Adrenal gland (tissue), 12 donors: ENCODE results near the gene TEDDM1. TPM values are rescaled to one million over a fixed set of nuclear protein-coding genes. Genes with fewer than 3 reads are reported as not detected.

Experiments
- DNase-seq, 7 donors: peaks; one replicate each; pipeline ENCODE4 v3.0.0-alpha.2; 2019 to 2020
- H3K27ac ChIP-seq, 5 donors: fragments of 200-600 bp; sonication (generic) in 4 of 5; 1 replicate in 3 of 5; 2 replicates in 2 of 5; pipeline versions ENCODE4 v1.5.1 to v1.8.0; 2016 to 2020; ENCODE audit warnings: mild to moderate bottlenecking in 1 of 5
- H3K27me3 ChIP-seq: fragments of 200-600 bp; 2 replicates; pipeline ENCODE4 v1.8.0; 2021
- H3K36me3 ChIP-seq, 2 donors: fragments of 200-600 bp; replicated peaks in 1 of 2; 1 replicate in 1 of 2; 2 replicates in 1 of 2; pipeline versions ENCODE4 v1.5.1 to v1.8.0; 2018 to 2022
- H3K4me1 ChIP-seq, 2 donors: fragments of 200-600 bp; replicated peaks in 1 of 2; 1 replicate in 1 of 2; 2 replicates in 1 of 2; pipeline versions ENCODE4 v1.5.1 to v1.8.0; 2018 to 2021
- H3K4me3 ChIP-seq, 4 donors: fragments of 200-600 bp; sonication (generic) in 3 of 4; one replicate each; pipeline ENCODE4 v1.5.1; 2016 to 2018
- H3K9me3 ChIP-seq, 3 donors: fragments of 200-600 bp; sonication (generic) in 1 of 3; replicated peaks in 1 of 3; 1 replicate in 2 of 3; 2 replicates in 1 of 3; pipeline versions ENCODE4 v1.5.1 to v1.8.0; 2016 to 2021
- POLR2A ChIP-seq, 2 donors: fragments of 450-650 bp; IDR thresholded peaks; one replicate each; pipeline ENCODE4 v1.6.1; 2017; ENCODE audit warnings: antibody characterized with exemption in 2 of 2, mild to moderate bottlenecking in 2 of 2, moderate library complexity in 1 of 2
- WGBS, 4 donors: extraction: QIAGEN DNeasy Blood & Tissue Kit in 2 of 4; methylation state at CpG; one replicate each; pipeline versions ENCODE4 v1.1.5 to v1.1.7; 2013 to 2017; 5-methylcytosine and 5-hydroxymethylcytosine counted together
- intact Hi-C, 2 donors: fragments of 100-400 bp; cut with DNase I; formaldehyde crosslinking; loops; one replicate each; pipeline versions ENCODE4 v1.14.1 to v1.15.0; 2022 to 2023
- polyA plus RNA-seq, 3 donors: library from polyadenylated mRNA; stranded (reverse); fragments of 200-250 nt in 2 of 3; fragments of 350-450 nt in 1 of 3; fragmentation: Illumina TruSeq in 1 of 3; extraction: RNeasy Lipid Tissue Mini Kit (QIAGEN cat#74804) in 1 of 3; gene quantifications; one replicate each; pipeline ENCODE4 v1.2.3, GENCODE V29; 2013 to 2014
- total RNA-seq, 9 donors: library from RNA; depleted of rRNA in 4 of 9; stranded (reverse); fragments of >200 nt in 4 of 9; fragments of 120-200 nt in 1 of 9; fragmentation: NEBNext Ultra II Directional in 1 of 9; extraction: Animal tissue kit (Norgen Biotek cat#: 25700) in 1 of 9; gene quantifications; one replicate each; pipeline versions ENCODE4 v1.1.0 to v1.2.4, GENCODE V29; 2013 to 2023
- TF ChIP-seq, protein P1 (sequence below), 6 experiments: fragments of 450-650 bp in 4 of 6; fragments of 200-600 bp in 2 of 6; sonication (generic) in 1 of 6; IDR thresholded peaks; 1 replicate in 5 of 6; 2 replicates in 1 of 6; pipeline versions ENCODE4 v1.5.1 to v1.8.0; 2016 to 2021; ENCODE audit warnings: antibody characterized with exemption in 6 of 6, mild to moderate bottlenecking in 2 of 6, moderate library complexity in 1 of 6
- donor health status: healthy with polysubstance abuse.
- donor health status: Bipolar disorder and iron deficiency.
- donor health status: DM: yes; HTN: yes; CAD: no.
- donor health status: DM: no; HTN: no; CAD: no.
- donor health status: DM: no; HTN: no; CAD: no.
- donor health status: DM: yes; HTN: yes; CAD: no.

The TEDDM1 gene
- total and polyA plus RNA-seq, 12 donors: not detected

DNA sequence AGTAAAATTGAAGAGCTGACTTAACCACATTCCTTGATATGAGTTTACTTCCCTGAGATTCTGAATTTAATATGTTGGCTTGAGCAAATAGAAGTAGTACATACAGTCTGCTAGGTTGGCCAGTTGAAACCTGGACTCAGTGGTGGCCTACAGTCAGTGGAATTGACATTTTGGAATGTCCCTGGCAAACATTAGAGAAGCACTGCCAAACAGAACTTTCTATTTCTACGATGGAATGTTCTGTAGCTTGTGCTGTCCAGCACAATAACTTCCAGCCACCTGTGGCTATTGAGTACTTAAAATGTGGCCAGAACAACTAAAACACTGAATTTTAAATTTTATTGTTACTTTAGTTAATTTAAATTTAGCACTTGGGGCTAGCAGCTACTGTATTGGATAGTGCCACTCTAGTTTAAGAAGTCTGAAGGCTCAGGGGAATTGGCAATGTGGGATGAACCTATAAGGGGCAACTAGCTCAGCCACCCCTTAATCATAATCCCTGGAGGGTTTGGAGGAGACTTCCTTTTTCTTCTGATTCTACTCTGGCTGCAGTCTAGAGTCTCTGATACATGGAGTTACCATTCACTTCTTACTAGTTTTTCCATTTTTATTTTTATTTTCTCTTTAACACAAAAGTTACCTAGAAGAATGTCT lies 10.3 kb upstream of the TEDDM1 start:
- Histone ChIP-seq H3K27me3 (peaks cover 12% of the 10 kb centered on the region), H3K9me3 (no peaks in the 10 kb centered on the region), H3K27ac (no peak overlapping the region), H3K4me1 (no peaks in the 10 kb centered on the region), H3K4me3 (no peak overlapping the region), H3K36me3 (no peaks in the 10 kb centered on the region)
- WGBS, 4 donors: 63 to 80% (median 74%) methylated on average over 1 of the region's 1 CpG
- TF ChIP-seq POLR2A (IDR thresholded peaks at IDR 0.05): no peak
- TF ChIP-seq, protein P1, sequence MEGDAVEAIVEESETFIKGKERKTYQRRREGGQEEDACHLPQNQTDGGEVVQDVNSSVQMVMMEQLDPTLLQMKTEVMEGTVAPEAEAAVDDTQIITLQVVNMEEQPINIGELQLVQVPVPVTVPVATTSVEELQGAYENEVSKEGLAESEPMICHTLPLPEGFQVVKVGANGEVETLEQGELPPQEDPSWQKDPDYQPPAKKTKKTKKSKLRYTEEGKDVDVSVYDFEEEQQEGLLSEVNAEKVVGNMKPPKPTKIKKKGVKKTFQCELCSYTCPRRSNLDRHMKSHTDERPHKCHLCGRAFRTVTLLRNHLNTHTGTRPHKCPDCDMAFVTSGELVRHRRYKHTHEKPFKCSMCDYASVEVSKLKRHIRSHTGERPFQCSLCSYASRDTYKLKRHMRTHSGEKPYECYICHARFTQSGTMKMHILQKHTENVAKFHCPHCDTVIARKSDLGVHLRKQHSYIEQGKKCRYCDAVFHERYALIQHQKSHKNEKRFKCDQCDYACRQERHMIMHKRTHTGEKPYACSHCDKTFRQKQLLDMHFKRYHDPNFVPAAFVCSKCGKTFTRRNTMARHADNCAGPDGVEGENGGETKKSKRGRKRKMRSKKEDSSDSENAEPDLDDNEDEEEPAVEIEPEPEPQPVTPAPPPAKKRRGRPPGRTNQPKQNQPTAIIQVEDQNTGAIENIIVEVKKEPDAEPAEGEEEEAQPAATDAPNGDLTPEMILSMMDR (IDR thresholded peaks at IDR 0.05): no peak
- DNase-seq: no peak
- intact Hi-C loops: no loop called here

DNA sequence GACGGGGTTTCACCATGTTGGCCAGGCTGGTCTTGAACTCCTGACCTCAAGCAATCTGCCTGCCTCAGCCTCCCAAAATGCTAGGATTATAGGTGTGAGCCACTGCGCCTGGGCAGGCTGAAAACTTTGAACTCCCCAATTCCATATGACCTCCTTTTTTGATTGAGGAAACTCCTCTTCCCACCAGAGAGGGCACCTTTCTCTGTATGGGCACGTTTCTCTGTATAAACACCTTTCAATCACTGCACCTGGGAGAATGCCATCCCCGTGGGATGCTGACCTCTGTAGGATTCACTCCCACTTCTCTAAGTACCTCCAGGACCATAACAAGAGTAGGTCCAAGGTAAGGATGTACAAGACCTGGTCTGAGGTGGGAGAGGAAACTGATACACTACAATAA lies 9.7 kb upstream of the TEDDM1 start:
- intact Hi-C loops: no loop called here
- no peak for DNase-seq
- peaks cover 18% of the 10 kb centered on the region for H3K27me3 ChIP-seq
- H3K4me3 ChIP-seq: no peak overlapping the region
- no peak overlapping the region for H3K27ac ChIP-seq
- no peak for TF ChIP-seq POLR2A (IDR thresholded peaks at IDR 0.05)
- TF ChIP-seq, protein P1 (IDR thresholded peaks at IDR 0.05): no peak
- H3K36me3 ChIP-seq: no peaks in the 10 kb centered on the region
- H3K9me3 ChIP-seq: no peaks in the 10 kb centered on the region
- 62 to 76% (median 68%) methylated on average over 4 of the region's 4 CpGs for WGBS, 4 donors
- H3K4me1 ChIP-seq: no peaks in the 10 kb centered on the region

DNA sequence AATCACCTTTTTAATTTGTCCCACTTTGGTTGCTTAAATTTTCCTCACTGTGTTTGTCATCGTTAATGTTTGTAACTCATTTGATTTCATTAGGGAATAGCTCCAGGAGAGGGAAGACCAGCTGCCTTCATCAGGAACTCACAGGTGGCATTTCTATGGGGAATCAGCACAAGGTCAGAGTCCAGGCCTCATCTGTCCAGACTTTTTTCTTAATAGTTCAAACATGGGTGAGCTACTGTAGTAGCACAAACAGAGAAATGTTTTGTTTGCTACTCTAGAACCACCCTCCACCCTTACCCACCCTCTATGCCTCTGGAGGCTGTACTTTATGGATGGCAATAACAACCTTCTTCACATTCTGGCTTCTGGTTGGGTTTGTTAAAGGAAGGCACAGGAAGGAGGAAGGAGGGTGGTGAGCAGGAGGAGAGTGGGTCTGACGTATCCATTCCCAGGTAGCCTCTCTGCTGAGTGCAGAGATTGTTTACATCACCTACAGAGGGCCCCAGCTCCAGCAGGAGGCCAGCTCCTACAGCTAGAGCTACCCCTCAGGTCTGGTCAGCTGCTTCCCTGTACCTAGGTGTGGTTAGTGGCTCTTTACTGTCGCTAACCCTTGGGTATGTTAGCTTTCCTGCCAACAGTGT lies 8.1 kb upstream of the TEDDM1 start:
- Histone ChIP-seq H3K36me3 (no peaks in the 10 kb centered on the region), H3K9me3 (no peaks in the 10 kb centered on the region), H3K4me3 (no peak overlapping the region), H3K27ac (no peak overlapping the region), H3K4me1 (no peaks in the 10 kb centered on the region), H3K27me3 (peaks cover 18% of the 10 kb centered on the region)
- no peak for DNase-seq
- WGBS, 4 donors: 57 to 71% (median 64%) methylated on average over 3 of the region's 3 CpGs
- TF ChIP-seq, protein P1 (IDR thresholded peaks at IDR 0.05): no peak
- TF ChIP-seq POLR2A (IDR thresholded peaks at IDR 0.05): no peak
- intact Hi-C loops: no loop called here

GRCh38 chr1:182407724-182408123 lies 7.3 kb upstream of the TEDDM1 start:
- no peaks in the 10 kb centered on the region for H3K9me3 ChIP-seq
- H3K4me3 ChIP-seq: no peak overlapping the region
- TF ChIP-seq, protein P1 (IDR thresholded peaks at IDR 0.05): no peak
- no peak for TF ChIP-seq POLR2A (IDR thresholded peaks at IDR 0.05)
- H3K27ac ChIP-seq: no peak overlapping the region
- intact Hi-C loops: no loop called here
- DNase-seq: no peak
- no peaks in the 10 kb centered on the region for H3K36me3 ChIP-seq
- H3K27me3 ChIP-seq: peaks cover 18% of the 10 kb centered on the region
- no peaks in the 10 kb centered on the region for H3K4me1 ChIP-seq
- 44 to 60% (median 51%) methylated on average over 3 of the region's 3 CpGs for WGBS, 4 donors
